Measurements from ENCODE around the gene SCAF4. TPM values are rescaled to one million over a fixed set of nuclear protein-coding genes. Genes with fewer than 3 reads are reported as not detected.

The SCAF4 gene
- total and polyA plus RNA-seq, 5 donors from 2014 or later: 15.8 to 70.9 (median 20.6) TPM

GRCh38 chr21:31735511-31735992 is 3.6 kb upstream of the SCAF4 start:
- peaks cover 0 to 11% (median 6%) of the 10 kb centered on the region in 4 donors for H3K4me1 Mint-ChIP-seq
- no peaks in the 10 kb centered on the region for H3K9me3 ChIP-seq (ENCODE audit: control insufficient read depth in 2 of 2, low read length in 2 of 2)
- H3K9me3 Mint-ChIP-seq: peaks cover 0 to 2% (median 0%) of the 10 kb centered on the region in 7 donors
- no peaks in the 10 kb centered on the region for H3K36me3 ChIP-seq (ENCODE audit: control insufficient read depth, insufficient read depth, low read length)
- ATAC-seq (ENCODE audit: low read depth in 2 of 2) (no peak), DNase-seq (no peak)
- no peaks in the 10 kb centered on the region for H3K36me3 Mint-ChIP-seq
- no peaks in the 10 kb centered on the region for H3K27me3 ChIP-seq (ENCODE audit: control insufficient read depth, insufficient read depth, low read length)
- H3K4me3 ChIP-seq (ENCODE audit: low read depth, low read length): no peak overlapping the region
- no peak overlapping the region for H3K27ac ChIP-seq (ENCODE audit: insufficient read depth, low read length, poor library complexity, severe bottlenecking)
- peak overlapping the region in 1 of 3 donors; percentile 14 for H3K27ac Mint-ChIP-seq
- peaks cover 19% of the 10 kb centered on the region for H3K4me1 ChIP-seq (ENCODE audit: control insufficient read depth, insufficient read depth, low read length, poor library complexity, severe bottlenecking)
- no peaks in the 10 kb centered on the region for H3K27me3 Mint-ChIP-seq
- peak overlapping the region in 2 of 4 donors; percentile 32 to 79 for H3K4me3 Mint-ChIP-seq

GRCh38 chr21:31733551-31734149 is 1.7 kb upstream of the SCAF4 start:
- no peaks in the 10 kb centered on the region for H3K9me3 ChIP-seq (ENCODE audit: control insufficient read depth in 2 of 2, low read length in 2 of 2)
- H3K27me3 ChIP-seq (ENCODE audit: control insufficient read depth, insufficient read depth, low read length): no peaks in the 10 kb centered on the region
- H3K4me1 ChIP-seq (ENCODE audit: control insufficient read depth, insufficient read depth, low read length, poor library complexity, severe bottlenecking): peaks cover 38% of the 10 kb centered on the region
- peaks cover 0 to 15% (median 9%) of the 10 kb centered on the region in 4 donors for H3K4me1 Mint-ChIP-seq
- DNase-seq: no peak
- no peaks in the 10 kb centered on the region for H3K36me3 Mint-ChIP-seq
- no peak overlapping the region for H3K4me3 Mint-ChIP-seq
- H3K4me3 ChIP-seq (ENCODE audit: low read depth, low read length): peak overlapping the region; percentile 94
- H3K36me3 ChIP-seq (ENCODE audit: control insufficient read depth, insufficient read depth, low read length): no peaks in the 10 kb centered on the region
- no peaks in the 10 kb centered on the region for H3K27me3 Mint-ChIP-seq
- H3K27ac ChIP-seq (ENCODE audit: insufficient read depth, low read length, poor library complexity, severe bottlenecking): peak overlapping the region; percentile 88
- ATAC-seq (ENCODE audit: low read depth in 2 of 2): no peak
- peaks cover 0 to 2% (median 0%) of the 10 kb centered on the region in 7 donors for H3K9me3 Mint-ChIP-seq
- no peak overlapping the region for H3K27ac Mint-ChIP-seq

DNA sequence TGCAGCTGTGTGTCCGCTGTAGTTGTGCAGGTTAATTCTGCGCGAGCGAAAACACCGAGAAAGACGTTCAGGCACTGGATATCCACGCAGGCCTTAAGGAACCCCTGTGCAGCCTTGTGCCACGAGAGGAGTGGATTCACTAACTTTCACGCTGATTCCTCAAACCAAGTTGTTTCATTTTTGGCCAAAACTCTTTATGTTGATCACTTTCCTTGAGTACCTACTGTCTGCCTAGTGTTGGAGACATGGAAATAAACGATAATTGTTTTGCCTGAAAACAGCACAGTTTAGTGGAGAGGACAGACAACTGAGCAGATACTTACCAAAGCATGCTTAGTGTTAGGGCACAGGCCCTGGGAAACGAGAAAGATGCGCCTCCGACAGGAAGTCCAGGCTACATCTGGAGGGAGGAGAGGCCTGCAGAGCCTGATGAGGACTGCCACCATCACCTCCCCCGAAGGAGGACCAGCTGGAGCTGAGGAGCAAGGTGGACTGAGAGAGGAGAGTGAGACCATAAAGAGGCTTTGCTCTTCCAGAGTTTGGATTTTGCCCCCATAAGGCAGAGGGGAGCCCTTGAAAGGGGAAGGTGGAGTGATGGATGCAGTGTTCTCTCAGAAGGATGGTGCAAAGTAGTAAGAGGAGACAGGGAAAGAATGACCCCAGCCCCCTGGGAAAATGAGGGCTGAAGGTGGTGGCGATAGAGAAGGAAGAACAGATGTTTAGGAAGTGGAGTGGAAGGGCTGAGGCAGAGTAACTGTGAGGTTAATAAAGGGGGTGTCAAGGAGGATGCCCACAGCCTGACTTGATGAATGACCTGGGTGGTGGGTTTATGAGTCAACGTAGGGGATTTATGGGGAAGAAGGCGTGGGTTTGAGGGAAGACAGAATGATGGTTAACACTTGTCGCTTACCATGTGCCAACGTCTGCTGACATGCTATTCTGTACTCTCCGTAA is 956 bp upstream of the SCAF4 start:
- Histone ChIP-seq H3K36me3 (ENCODE audit: control insufficient read depth, insufficient read depth, low read length) (no peaks in the 10 kb centered on the region), H3K4me1 (ENCODE audit: control insufficient read depth, insufficient read depth, low read length, poor library complexity, severe bottlenecking) (peaks cover 46% of the 10 kb centered on the region), H3K27me3 (ENCODE audit: control insufficient read depth, insufficient read depth, low read length) (no peaks in the 10 kb centered on the region), H3K4me3 (ENCODE audit: low read depth, low read length) (peak overlapping the region; percentile 94), H3K9me3 (ENCODE audit: control insufficient read depth in 2 of 2, low read length in 2 of 2) (no peaks in the 10 kb centered on the region), H3K27ac (ENCODE audit: insufficient read depth, low read length, poor library complexity, severe bottlenecking) (peak overlapping the region; percentile 88)
- H3K9me3 Mint-ChIP-seq: peaks cover 0 to 2% (median 0%) of the 10 kb centered on the region in 7 donors
- no peak overlapping the region for H3K4me3 Mint-ChIP-seq
- DNase-seq (peak in 1 of 3 donors; percentile 59), ATAC-seq (ENCODE audit: low read depth in 2 of 2) (no peak)
- H3K36me3 Mint-ChIP-seq: no peaks in the 10 kb centered on the region
- no peaks in the 10 kb centered on the region for H3K27me3 Mint-ChIP-seq
- H3K4me1 Mint-ChIP-seq: peaks cover 0 to 15% (median 9%) of the 10 kb centered on the region in 4 donors
- no peak overlapping the region for H3K27ac Mint-ChIP-seq

GRCh38 chr21:31731056-31731856 is 662 bp downstream of the SCAF4 start:
- ATAC-seq (ENCODE audit: low read depth in 2 of 2): peak; percentile 12 to 17
- Mint-ChIP-seq H3K4me3 (peak overlapping the region in 2 of 4 donors; percentile 78 to 91), H3K27me3 (no peaks in the 10 kb centered on the region), H3K4me1 (peaks cover 0 to 21% (median 10%) of the 10 kb centered on the region in 4 donors), H3K9me3 (peaks cover 0 to 2% (median 0%) of the 10 kb centered on the region in 7 donors), H3K36me3 (no peaks in the 10 kb centered on the region), H3K27ac (peak overlapping the region; percentile 84 to 94 (median 84))
- H3K36me3 ChIP-seq (ENCODE audit: control insufficient read depth, insufficient read depth, low read length): no peaks in the 10 kb centered on the region
- no peaks in the 10 kb centered on the region for H3K27me3 ChIP-seq (ENCODE audit: control insufficient read depth, insufficient read depth, low read length)
- H3K27ac ChIP-seq (ENCODE audit: insufficient read depth, low read length, poor library complexity, severe bottlenecking): peak overlapping the region; percentile 88
- peak overlapping the region; percentile 91 for H3K4me3 ChIP-seq (ENCODE audit: low read depth, low read length)
- peaks cover 55% of the 10 kb centered on the region for H3K4me1 ChIP-seq (ENCODE audit: control insufficient read depth, insufficient read depth, low read length, poor library complexity, severe bottlenecking)
- H3K9me3 ChIP-seq (ENCODE audit: control insufficient read depth in 2 of 2, low read length in 2 of 2): no peaks in the 10 kb centered on the region
- peak; percentile 43 to 64 (median 62) for DNase-seq

DNA sequence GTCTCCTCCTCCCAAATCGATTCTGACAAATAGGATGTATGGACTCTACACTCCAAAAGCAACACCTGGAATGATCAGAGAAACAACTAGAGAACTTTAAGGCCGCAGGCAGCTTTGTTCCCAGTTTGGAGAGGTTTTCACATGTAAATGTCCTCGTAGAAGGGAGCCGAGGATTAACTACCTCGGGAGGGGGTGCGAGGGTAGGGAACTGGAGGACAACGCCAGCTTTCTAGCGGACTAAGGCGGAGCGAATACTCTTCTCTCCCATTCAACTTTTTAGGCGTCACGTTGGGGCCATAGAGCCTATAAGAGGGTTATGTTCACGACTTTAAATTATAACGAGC is 1.2 kb downstream of the SCAF4 start:
- Mint-ChIP-seq H3K4me3 (peak overlapping the region in 1 of 4 donors; percentile 91), H3K9me3 (peaks cover 0 to 2% (median 0%) of the 10 kb centered on the region in 7 donors), H3K27me3 (no peaks in the 10 kb centered on the region), H3K4me1 (peaks cover 0 to 25% (median 9%) of the 10 kb centered on the region in 4 donors), H3K36me3 (no peaks in the 10 kb centered on the region), H3K27ac (peak overlapping the region; percentile 84 to 94 (median 84))
- Histone ChIP-seq H3K4me3 (ENCODE audit: low read depth, low read length) (peak overlapping the region; percentile 91), H3K4me1 (ENCODE audit: control insufficient read depth, insufficient read depth, low read length, poor library complexity, severe bottlenecking) (peaks cover 57% of the 10 kb centered on the region), H3K27ac (ENCODE audit: insufficient read depth, low read length, poor library complexity, severe bottlenecking) (peak overlapping the region; percentile 88), H3K27me3 (ENCODE audit: control insufficient read depth, insufficient read depth, low read length) (no peaks in the 10 kb centered on the region), H3K9me3 (ENCODE audit: control insufficient read depth in 2 of 2, low read length in 2 of 2) (no peaks in the 10 kb centered on the region), H3K36me3 (ENCODE audit: control insufficient read depth, insufficient read depth, low read length) (no peaks in the 10 kb centered on the region)
- no peak for ATAC-seq (ENCODE audit: low read depth in 2 of 2)
- no peak for DNase-seq

DNA sequence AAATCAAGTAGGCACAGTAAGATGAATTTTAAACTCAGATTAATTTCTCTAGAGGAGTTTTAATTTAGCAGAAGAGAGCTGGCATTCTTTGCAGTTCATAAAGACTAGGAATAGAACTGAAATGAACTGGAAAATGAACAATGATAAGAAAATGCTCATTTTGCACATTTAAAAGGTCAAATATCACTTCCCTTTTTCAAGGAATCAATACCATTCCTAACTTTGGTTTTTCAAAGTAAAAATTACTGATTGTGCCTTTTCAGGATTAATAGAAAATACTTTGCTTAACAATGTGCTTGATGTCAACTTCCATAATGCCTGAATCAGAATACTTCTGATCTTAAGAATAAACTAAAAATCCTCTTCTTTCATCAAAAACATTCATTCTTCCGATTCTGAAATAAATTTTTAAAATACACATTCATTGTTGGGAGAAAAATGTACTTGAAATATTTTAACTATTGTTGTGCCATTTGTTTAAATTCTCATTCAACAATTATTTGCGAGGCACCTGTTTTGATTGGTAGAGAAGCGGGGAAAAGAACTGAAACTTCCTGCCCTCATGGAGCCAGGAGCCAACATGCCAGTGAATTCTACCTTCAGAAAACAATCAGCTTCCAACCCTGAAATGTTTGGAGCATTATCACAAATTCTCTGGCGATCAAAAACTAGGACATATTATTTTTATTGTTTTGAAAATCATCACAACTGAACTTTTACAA is 2.1 kb downstream of the SCAF4 start:
- DNase-seq: no peak
- H3K27ac ChIP-seq (ENCODE audit: insufficient read depth, low read length, poor library complexity, severe bottlenecking): no peak overlapping the region
- H3K36me3 ChIP-seq (ENCODE audit: control insufficient read depth, insufficient read depth, low read length): no peaks in the 10 kb centered on the region
- H3K4me3 ChIP-seq (ENCODE audit: low read depth, low read length): peak overlapping the region; percentile 91
- H3K4me1 ChIP-seq (ENCODE audit: control insufficient read depth, insufficient read depth, low read length, poor library complexity, severe bottlenecking): peaks cover 65% of the 10 kb centered on the region
- Mint-ChIP-seq H3K27me3 (no peaks in the 10 kb centered on the region), H3K4me3 (peak overlapping the region in 1 of 4 donors; percentile 91), H3K9me3 (peaks cover 0 to 2% (median 0%) of the 10 kb centered on the region in 7 donors), H3K27ac (peak overlapping the region in 1 of 3 donors; percentile 84), H3K4me1 (peaks cover 7 to 28% (median 11%) of the 10 kb centered on the region in 4 donors), H3K36me3 (no peaks in the 10 kb centered on the region)
- ATAC-seq (ENCODE audit: low read depth in 2 of 2): no peak
- H3K9me3 ChIP-seq (ENCODE audit: control insufficient read depth in 2 of 2, low read length in 2 of 2): no peaks in the 10 kb centered on the region
- no peaks in the 10 kb centered on the region for H3K27me3 ChIP-seq (ENCODE audit: control insufficient read depth, insufficient read depth, low read length)
